Adipose tissue (tissue), 3 donors: ENCODE measurements around the gene KRTAP10-4. TPM values are rescaled to one million over a fixed set of nuclear protein-coding genes. Genes with fewer than 3 reads are reported as not detected.
"Not testable (repeated sequence)": the region's sequence is repeated elsewhere in the genome, so short reads cannot be mapped to it uniquely, and the experiment has no call there.

ENCODE experiments used
- H3K27ac ChIP-seq: one replicate; pipeline ENCODE4 v1.5.1; 2013; ENCODE audit warnings: low read depth, low read length
- WGBS, 3 donors: extraction: QIAGEN DNeasy Blood & Tissue Kit; methylation state at CpG; one replicate each; pipeline ENCODE4 v1.1.7; 2013; 5-methylcytosine and 5-hydroxymethylcytosine counted together
- polyA plus RNA-seq, 3 donors: library from polyadenylated mRNA; stranded (reverse); fragments of 200-250 nt; gene quantifications; one replicate each; pipeline ENCODE4 v1.2.3, GENCODE V29; 2013
- donor health status: healthy with polysubstance abuse.
- donor health status: Bipolar disorder and iron deficiency.
- donor health status: healthy.

KRTAP10-4 gene
- polyA plus RNA-seq, 3 donors: not detected

- 87 to 91% (median 90%) methylated on average over 37 of the region's 37 CpGs for WGBS, 3 donors
Measured at GRCh38 chr21:44533121-44533890, 40.2 kb upstream of the KRTAP10-4 start.

GRCh38 chr21:44533891-44534627, 39.5 kb upstream of the KRTAP10-4 start:
- 85 to 90% (median 87%) methylated on average over 16 to 21 of the region's 21 CpGs for WGBS, 3 donors
- H3K27ac ChIP-seq: no peak overlapping the region

More at GRCh38 chr21:44533121-44533890, 40.2 kb upstream of the KRTAP10-4 start:
- no peak overlapping the region for H3K27ac ChIP-seq

- H3K27ac ChIP-seq: no peak overlapping the region
- WGBS, 3 donors: 88 to 91% (median 90%) methylated on average over 6 of the region's 6 CpGs
Measured at GRCh38 chr21:44534688-44535087, 38.8 kb upstream of the KRTAP10-4 start.

GRCh38 chr21:44535963-44536362, 37.6 kb upstream of the KRTAP10-4 start:
- 41 to 57% (median 57%) methylated on average over 7 of the region's 7 CpGs for WGBS, 3 donors
- H3K27ac ChIP-seq: no peak overlapping the region

GRCh38 chr21:44537930-44538911, 35.3 kb upstream of the KRTAP10-4 start:
- 89 to 94% (median 93%) methylated on average over 31 to 33 of the region's 33 CpGs for WGBS, 3 donors
- H3K27ac ChIP-seq: no peak overlapping the region

- WGBS, 3 donors: 55 to 78% (median 68%) methylated on average over 8 to 14 of the region's 14 CpGs
- H3K27ac ChIP-seq: no peak overlapping the region
Measured at GRCh38 chr21:44539046-44539445, 34.5 kb upstream of the KRTAP10-4 start.

- 64 to 76% (median 71%) methylated on average over 21 of the region's 21 CpGs for WGBS, 3 donors
- H3K27ac ChIP-seq: no peak within 1 kb of the TSS
Measured at GRCh38 chr21:44539991-44540666, 33.4 kb upstream of the KRTAP10-4 start, which contains the start of gene KRTAP10-1. TSS of gene KRTAP10-1 (minus strand) at chr21:44540195. CDS start at chr21:44540150, 45 bp downstream.

GRCh38 chr21:44540741-44541288, 32.7 kb upstream of the KRTAP10-4 start:
- no peak overlapping the region for H3K27ac ChIP-seq
- 70 to 77% (median 74%) methylated on average over 11 of the region's 11 CpGs for WGBS, 3 donors

- WGBS, 3 donors: 75 to 83% (median 81%) methylated on average over 1 of the region's 1 CpG
Measured at GRCh38 chr21:44542716-44543115, 30.8 kb upstream of the KRTAP10-4 start.

GRCh38 chr21:44544566-44544965, 29.0 kb upstream of the KRTAP10-4 start:
- no peak overlapping the region for H3K27ac ChIP-seq
- 65 to 81% (median 67%) methylated on average over 3 of the region's 3 CpGs for WGBS, 3 donors

More at GRCh38 chr21:44542716-44543115, 30.8 kb upstream of the KRTAP10-4 start:
- H3K27ac ChIP-seq: no peak overlapping the region

- no peak overlapping the region for H3K27ac ChIP-seq
- WGBS, 3 donors: 41 to 46% (median 42%) methylated on average over 5 of the region's 5 CpGs
Measured at GRCh38 chr21:44547656-44548331, 25.7 kb upstream of the KRTAP10-4 start.

GRCh38 chr21:44548381-44548780, 25.1 kb upstream of the KRTAP10-4 start:
- WGBS, 3 donors: 49 to 59% (median 57%) methylated on average over 13 of the region's 13 CpGs
- no peak overlapping the region for H3K27ac ChIP-seq

GRCh38 chr21:44548922-44549321, 24.6 kb upstream of the KRTAP10-4 start:
- WGBS, 3 donors: 21 to 38% (median 26%) methylated on average over 14 of the region's 14 CpGs
- H3K27ac ChIP-seq: no peak overlapping the region

GRCh38 chr21:44549525-44550211, 23.9 kb upstream of the KRTAP10-4 start:
- 64 to 77% (median 68%) methylated on average over 25 of the region's 25 CpGs for WGBS, 3 donors

GRCh38 chr21:44550285-44550684, 23.2 kb upstream of the KRTAP10-4 start:
- 42 to 50% (median 44%) methylated on average over 15 to 17 of the region's 17 CpGs for WGBS, 3 donors
- H3K27ac ChIP-seq: not testable (repeated sequence)

More at GRCh38 chr21:44549525-44550211, 23.9 kb upstream of the KRTAP10-4 start:
- H3K27ac ChIP-seq: no peak overlapping the region

GRCh38 chr21:44550807-44551206, 22.7 kb upstream of the KRTAP10-4 start:
- WGBS, 3 donors: 54 to 67% (median 65%) methylated on average over 10 of the region's 10 CpGs
- H3K27ac ChIP-seq: no peak overlapping the region
